VCaP (cell line): ENCODE measurements around the gene HIGD2B.
"Not testable (repeated sequence)": the region's sequence is repeated elsewhere in the genome, so short reads cannot be mapped to it uniquely, and the experiment has no call there.

Experiments
- H3K27ac ChIP-seq: fragments of 450-650 bp; 2 replicates; pipeline ENCODE4 v1.5.1; 2017
- TF ChIP-seq, protein P1 (sequence below): fragments of 450-650 bp; conservative IDR thresholded peaks from 2 replicates; pipeline ENCODE4 v1.5.1; 2017; ENCODE audit warnings: mild to moderate bottlenecking, moderate library complexity

Gene HIGD2B, protein sequence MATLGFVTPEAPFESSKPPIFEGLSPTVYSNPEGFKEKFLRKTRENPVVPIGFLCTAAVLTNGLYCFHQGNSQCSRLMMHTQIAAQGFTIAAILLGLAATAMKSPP

DNA sequence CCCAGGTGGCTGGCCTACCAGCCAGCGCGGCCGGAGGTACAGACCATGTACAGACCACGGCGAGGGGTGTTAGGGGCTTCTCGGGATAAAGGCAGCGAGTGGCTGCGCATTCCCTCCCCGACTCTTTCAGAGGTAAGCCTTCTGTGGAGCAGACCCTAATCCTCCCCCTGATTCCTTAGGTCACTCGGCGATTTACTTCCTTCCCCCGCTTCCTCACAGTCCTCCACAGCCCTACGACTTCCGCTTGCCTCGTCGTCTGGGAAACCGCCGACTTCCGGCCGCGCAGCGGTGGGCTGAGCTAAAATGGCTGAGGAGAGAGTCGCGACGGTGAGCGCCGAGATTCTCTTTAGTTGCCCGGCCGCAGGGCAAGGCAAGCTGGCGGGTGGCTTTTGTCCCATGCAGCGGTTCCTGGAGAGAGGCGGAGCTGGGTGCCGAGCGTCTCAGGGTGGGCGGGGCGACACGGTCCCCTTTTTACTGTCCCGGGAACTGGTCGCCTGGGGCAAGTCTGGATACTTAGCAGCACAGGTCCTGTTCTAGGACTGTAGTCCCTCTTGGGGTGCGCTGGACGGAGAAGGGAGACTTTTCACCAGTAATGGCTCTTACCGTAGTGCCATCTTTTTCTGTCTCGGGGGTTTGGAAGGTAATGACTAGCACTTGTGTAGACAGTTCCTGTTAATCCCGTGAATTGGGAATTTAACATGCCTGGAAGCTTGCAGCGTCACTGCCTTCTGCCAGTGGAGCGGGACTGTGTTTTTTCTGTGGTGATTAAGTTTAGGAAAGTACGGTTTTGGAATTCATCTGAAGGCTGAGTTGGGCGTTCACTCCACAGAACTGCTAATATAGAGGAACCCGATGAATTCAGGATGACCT is at the start of gene HIGD2B, which contains the start of gene BBS4:
Gene HIGD2B (minus strand): TSS at position 258 of the 870 bp plus-strand sequence. CDS start 9,808 bp downstream, outside the sequence.
Gene BBS4 (plus strand): TSS at position 283 of the 870 bp plus-strand sequence. CDS start 21 bp downstream, at position 304.
- TF ChIP-seq, protein P1, sequence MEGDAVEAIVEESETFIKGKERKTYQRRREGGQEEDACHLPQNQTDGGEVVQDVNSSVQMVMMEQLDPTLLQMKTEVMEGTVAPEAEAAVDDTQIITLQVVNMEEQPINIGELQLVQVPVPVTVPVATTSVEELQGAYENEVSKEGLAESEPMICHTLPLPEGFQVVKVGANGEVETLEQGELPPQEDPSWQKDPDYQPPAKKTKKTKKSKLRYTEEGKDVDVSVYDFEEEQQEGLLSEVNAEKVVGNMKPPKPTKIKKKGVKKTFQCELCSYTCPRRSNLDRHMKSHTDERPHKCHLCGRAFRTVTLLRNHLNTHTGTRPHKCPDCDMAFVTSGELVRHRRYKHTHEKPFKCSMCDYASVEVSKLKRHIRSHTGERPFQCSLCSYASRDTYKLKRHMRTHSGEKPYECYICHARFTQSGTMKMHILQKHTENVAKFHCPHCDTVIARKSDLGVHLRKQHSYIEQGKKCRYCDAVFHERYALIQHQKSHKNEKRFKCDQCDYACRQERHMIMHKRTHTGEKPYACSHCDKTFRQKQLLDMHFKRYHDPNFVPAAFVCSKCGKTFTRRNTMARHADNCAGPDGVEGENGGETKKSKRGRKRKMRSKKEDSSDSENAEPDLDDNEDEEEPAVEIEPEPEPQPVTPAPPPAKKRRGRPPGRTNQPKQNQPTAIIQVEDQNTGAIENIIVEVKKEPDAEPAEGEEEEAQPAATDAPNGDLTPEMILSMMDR: no peak
- peak within 1 kb of the TSS; percentile 88 for H3K27ac ChIP-seq

DNA sequence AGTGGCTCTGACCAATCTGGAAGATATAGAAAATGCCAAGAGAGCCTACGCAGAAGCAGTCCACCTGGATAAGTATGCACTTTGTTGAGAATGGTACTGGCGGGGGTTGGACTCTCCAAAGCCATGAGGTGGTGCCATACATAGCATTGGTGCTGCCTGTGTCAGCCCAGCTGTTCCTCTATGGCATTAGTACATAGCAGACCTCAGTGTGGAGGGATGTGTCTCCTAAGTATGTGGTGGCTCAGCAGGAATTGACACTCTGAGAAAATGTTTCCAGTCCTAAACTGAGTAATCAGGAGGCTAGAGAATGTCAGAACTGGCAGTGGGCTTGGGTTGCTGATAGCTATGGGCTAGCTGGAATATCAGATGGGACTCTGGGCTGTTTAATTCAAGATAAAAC is 49.1 kb upstream of the HIGD2B start:
- H3K27ac ChIP-seq: peak overlapping the region; percentile 91
- TF ChIP-seq, protein P1: no peak

- H3K27ac ChIP-seq: peak overlapping the region; percentile 91
- TF ChIP-seq, protein P1: no peak
Measured at GRCh38 chr15:72733941-72734738, 48.2 kb upstream of the HIGD2B start.

GRCh38 chr15:72732516-72732915 is 46.5 kb upstream of the HIGD2B start:
- TF ChIP-seq, protein P1: 0 out of 2 replicates have a peak, but pooled peaks have one; percentile 28
- H3K27ac ChIP-seq: peak overlapping the region; percentile 91

DNA sequence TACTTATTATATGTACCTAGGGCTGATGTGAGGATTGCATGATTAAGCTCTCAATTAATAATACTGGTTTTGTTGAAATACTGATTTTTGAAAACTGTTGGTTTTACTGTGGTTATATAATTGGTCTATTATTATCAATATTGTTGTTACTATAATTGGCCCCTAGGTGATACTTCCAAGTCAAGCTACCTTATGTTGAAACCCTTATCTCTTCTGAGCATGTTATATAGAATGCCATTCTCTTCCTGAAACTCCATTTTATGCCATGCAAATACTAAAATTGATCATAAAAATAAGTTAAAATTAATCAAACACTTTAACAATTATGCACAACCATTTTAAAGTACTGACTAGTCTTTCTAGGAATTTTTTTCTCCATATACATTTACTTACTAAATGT is 46.1 kb upstream of the HIGD2B start:
- TF ChIP-seq, protein P1: no peak
- peak overlapping the region; percentile 91 for H3K27ac ChIP-seq

GRCh38 chr15:72728821-72729220 is 42.8 kb upstream of the HIGD2B start:
- H3K27ac ChIP-seq: no peak overlapping the region
- TF ChIP-seq, protein P1: no peak

DNA sequence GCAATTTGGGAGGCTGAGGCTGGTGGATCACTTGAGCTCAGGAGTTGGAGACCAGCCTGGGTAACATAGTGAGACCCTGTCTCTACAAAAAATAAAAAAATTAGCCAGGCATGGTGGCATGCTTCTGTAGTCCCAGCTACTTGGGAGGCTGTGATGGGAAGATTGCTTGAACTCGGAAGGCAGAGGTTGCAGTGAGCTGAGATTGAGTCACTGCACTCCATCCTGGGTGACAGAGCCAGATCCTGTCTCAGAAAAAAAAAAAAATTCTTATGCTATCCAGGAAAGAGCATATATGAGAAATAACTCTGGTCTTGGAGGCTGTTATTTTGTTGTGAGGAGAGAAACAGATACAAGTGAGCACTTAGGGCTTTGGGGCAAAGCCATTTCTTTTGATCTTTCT is 42.3 kb upstream of the HIGD2B start:
- H3K27ac ChIP-seq: not testable (repeated sequence)
